IMR-90 (cell line): Measurements from ENCODE around the gene CADM4. TPM values are rescaled to one million over a fixed set of nuclear protein-coding genes. Genes with fewer than 3 reads are reported as not detected.

ENCODE experiments used
- ATAC-seq: fragments of 200-7000 bp; cut with Tn5 transposase; 2 replicates; pipeline ENCODE4 v1.9.1; 2020; ENCODE audit warnings: low read depth, mild to moderate bottlenecking, moderate library complexity
- BruUV-seq: library from RNA; stranded (reverse); fragments of 400-500 nt; replicated peaks from 2 replicates; lab custom pipeline; 2021; lab: Mats Ljungman, UMichigan
- CTCF ChIA-PET: fragments of 300-600 bp; formaldehyde crosslinking; extraction: SDS; loops from one replicate; lab custom pipeline; 2021; ENCODE audit warnings: antibody characterized with exemption; lab: Yijun Ruan, JAX
- POLR2A ChIA-PET: fragments of 300-600 bp; sonication (Branson Sonifier 250); formaldehyde crosslinking; loops from one replicate; lab custom pipeline; 2022; ENCODE audit warnings: antibody characterized with exemption; ENCODE audit not compliant: unreplicated experiment; lab: Charles Lee
- DNase-seq: peaks from one replicate; pipeline ENCODE4 v3.0.0; 2013
- H2AFZ ChIP-seq: replicated peaks from 2 replicates; pipeline ENCODE3; 2013; ENCODE audit warnings: low read length, mild to moderate bottlenecking; ENCODE audit not compliant: poor library complexity
- H2AK5ac ChIP-seq: 2 replicates; pipeline ENCODE4 v1.6.1; 2013; ENCODE audit warnings: low read depth, low read length, inconsistent platforms
- H2AK9ac ChIP-seq: replicated peaks from 2 replicates; pipeline ENCODE3; 2013; ENCODE audit warnings: mild to moderate bottlenecking, low read depth, low read length, moderate library complexity; ENCODE audit not compliant: poor library complexity
- H2BK120ac ChIP-seq: 2 replicates; pipeline ENCODE4 v1.6.1; 2013; ENCODE audit warnings: low read depth, low read length, inconsistent platforms
- H2BK15ac ChIP-seq: 3 replicates; pipeline ENCODE4 v1.6.1; 2013; ENCODE audit warnings: low read depth, low read length, inconsistent platforms
- H2BK20ac ChIP-seq: 2 replicates; pipeline ENCODE4 v1.6.1; 2013; ENCODE audit warnings: low read depth, mild to moderate bottlenecking, inconsistent platforms, low read length, moderate library complexity
- H2BK5ac ChIP-seq: 2 replicates; pipeline ENCODE4 v1.6.1; 2013; ENCODE audit warnings: mild to moderate bottlenecking, low read depth, low read length, inconsistent platforms; ENCODE audit not compliant: poor library complexity, severe bottlenecking
- H3K14ac ChIP-seq: replicated peaks from 2 replicates; pipeline ENCODE4 v1.6.1; 2013; ENCODE audit warnings: low read depth, low read length, inconsistent platforms
- H3K18ac ChIP-seq: 2 replicates; pipeline ENCODE4 v1.6.1; 2013; ENCODE audit warnings: low read depth, low read length, control low read depth
- H3K23ac ChIP-seq: 2 replicates; pipeline ENCODE4 v1.6.1; 2013; ENCODE audit warnings: low read depth, low read length, inconsistent platforms
- H3K27ac ChIP-seq: 2 replicates; pipeline ENCODE4 v1.5.1; 2013; ENCODE audit warnings: mild to moderate bottlenecking, control low read depth, low read length; ENCODE audit not compliant: insufficient read depth
- H3K27me3 ChIP-seq: 2 replicates; pipeline ENCODE4 v1.6.1; 2013; ENCODE audit warnings: low read length; ENCODE audit not compliant: control insufficient read depth, insufficient read depth
- H3K36me3 ChIP-seq: 2 replicates; pipeline ENCODE4 v1.6.1; 2013; ENCODE audit warnings: low read length, mixed read lengths; ENCODE audit not compliant: control insufficient read depth, insufficient read depth
- H3K4ac ChIP-seq: 2 replicates; pipeline ENCODE4 v1.6.1; 2013; ENCODE audit warnings: low read depth, low read length, inconsistent platforms
- H3K4me1 ChIP-seq: 2 replicates; pipeline ENCODE4 v1.6.1; 2013; ENCODE audit warnings: low read length, mixed read lengths; ENCODE audit not compliant: control insufficient read depth, insufficient read depth
- H3K4me2 ChIP-seq: 2 replicates; pipeline ENCODE4 v1.6.1; 2013; ENCODE audit warnings: low read depth, mild to moderate bottlenecking, control low read depth, low read length, moderate library complexity
- H3K4me3 ChIP-seq: 2 replicates; pipeline ENCODE4 v1.5.1; 2013; ENCODE audit warnings: low read depth, mild to moderate bottlenecking, control low read depth, low read length, moderate library complexity; ENCODE audit not compliant: insufficient read depth
- H3K56ac ChIP-seq: 2 replicates; pipeline ENCODE4 v1.6.1; 2013; ENCODE audit warnings: low read length, inconsistent platforms; ENCODE audit not compliant: insufficient read depth; ENCODE audit errors: extremely low read depth
- H3K79me1 ChIP-seq, 2 experiments: 2 replicates each; pipeline ENCODE4 v1.6.1; 2013; ENCODE audit warnings: low read length in 2 of 2, inconsistent platforms in 1 of 2, low read depth in 1 of 2
- H3K9ac ChIP-seq: 2 replicates; pipeline ENCODE4 v1.6.1; 2013; ENCODE audit warnings: low read depth, low read length, control low read depth
- H3K9me1 ChIP-seq: 2 replicates; pipeline ENCODE4 v1.6.1; 2013; ENCODE audit warnings: low read length, inconsistent platforms; ENCODE audit not compliant: insufficient read depth
- H3K9me3 ChIP-seq: 2 replicates; pipeline ENCODE4 v1.6.1; 2013; ENCODE audit warnings: low read length; ENCODE audit not compliant: control insufficient read depth, insufficient read depth
- H4K20me1 ChIP-seq: 2 replicates; pipeline ENCODE4 v1.6.1; 2013; ENCODE audit warnings: low read length, inconsistent platforms; ENCODE audit not compliant: insufficient read depth
- H4K5ac ChIP-seq: 2 replicates; pipeline ENCODE4 v1.6.1; 2013; ENCODE audit warnings: mild to moderate bottlenecking, low read depth, low read length, control low read depth
- H4K8ac ChIP-seq, 2 experiments: 2 replicates each; pipeline ENCODE4 v1.6.1; 2013; ENCODE audit warnings: low read depth in 2 of 2, low read length in 2 of 2, control low read depth in 1 of 2, inconsistent platforms in 1 of 2
- H4K91ac ChIP-seq: 2 replicates; pipeline ENCODE4 v1.6.1; 2013; ENCODE audit warnings: low read depth, low read length, inconsistent platforms; ENCODE audit not compliant: insufficient read depth
- BHLHE40 ChIP-seq: fragments of 150-350 bp; IDR thresholded peaks from 2 replicates; pipeline ENCODE4 v1.6.1; 2016; ENCODE audit warnings: mild to moderate bottlenecking, low read depth, low read length
- CEBPB ChIP-seq: IDR thresholded peaks from 2 replicates; pipeline ENCODE4 v1.6.1; 2012; ENCODE audit warnings: low read depth, low read length, improper control_type of control experiment
- CHD1 ChIP-seq: IDR thresholded peaks from 2 replicates; pipeline ENCODE4 v1.6.1; 2012; ENCODE audit warnings: low read depth, low read length, improper control_type of control experiment
- FOS ChIP-seq: fragments of 150-350 bp; IDR thresholded peaks from 2 replicates; pipeline ENCODE4 v1.6.1; 2016; ENCODE audit warnings: low read depth, low read length
- MAFK ChIP-seq: IDR thresholded peaks from 2 replicates; pipeline ENCODE4 v1.6.1; 2012; ENCODE audit warnings: low read depth, low read length, improper control_type of control experiment
- MAZ ChIP-seq: IDR thresholded peaks from 2 replicates; pipeline ENCODE4 v1.6.1; 2012; ENCODE audit warnings: low read depth, mild to moderate bottlenecking, low read length, improper control_type of control experiment, moderate library complexity, borderline replicate concordance
- MXI1 ChIP-seq: IDR thresholded peaks from 2 replicates; pipeline ENCODE4 v1.6.1; 2012; ENCODE audit warnings: low read depth, mild to moderate bottlenecking, low read length, moderate library complexity, borderline replicate concordance
- NFE2L2 ChIP-seq: fragments of 150-350 bp; IDR thresholded peaks from 2 replicates; pipeline ENCODE4 v1.6.1; 2016; ENCODE audit warnings: low read depth, mild to moderate bottlenecking, low read length
- POLR2A ChIP-seq: IDR thresholded peaks from 2 replicates; pipeline ENCODE4 v1.6.1; 2012; ENCODE audit warnings: mild to moderate bottlenecking, low read depth, low read length
- RAD21 ChIP-seq: IDR thresholded peaks from 2 replicates; pipeline ENCODE4 v1.6.1; 2012; ENCODE audit warnings: low read length, improper control_type of control experiment
- RCOR1 ChIP-seq: IDR thresholded peaks from 2 replicates; pipeline ENCODE4 v1.6.1; 2012; ENCODE audit warnings: mild to moderate bottlenecking, low read length, improper control_type of control experiment; ENCODE audit not compliant: insufficient replicate concordance
- RFX5 ChIP-seq: IDR thresholded peaks from 2 replicates; pipeline ENCODE4 v1.8.0; 2012; ENCODE audit warnings: low read depth, mild to moderate bottlenecking, low read length, moderate library complexity
- SMC3 ChIP-seq: fragments of 150-350 bp; IDR thresholded peaks from 2 replicates; pipeline ENCODE4 v1.6.1; 2016; ENCODE audit warnings: low read depth, mild to moderate bottlenecking, antibody characterized with exemption, low read length, moderate library complexity
- WGBS, 2 experiments: methylation state at CpG; one replicate each; pipeline versions ENCODE4 v1.1.5 to v1.1.7; 2013; ENCODE audit warnings: missing lambda C conversion rate in 2 of 2; ENCODE audit not compliant: insufficient read length in 1 of 2; ENCODE audit errors: extremely low coverage in 2 of 2; 5-methylcytosine and 5-hydroxymethylcytosine counted together
- dilution Hi-C: fragments of 300-500 bp; cut with HindIII; formaldehyde crosslinking; loops from one replicate; pipeline ENCODE4 v1.14.3; 2018; ENCODE audit warnings: low sequenced_read_pairs; ENCODE audit not compliant: unreplicated experiment
- in situ Hi-C: fragments of 300-500 bp; cut with MboI; formaldehyde crosslinking; loops from 3 replicates; pipeline ENCODE4 v1.14.3; 2019; ENCODE audit warnings: low sequenced_read_pairs, inconsistent platforms, mixed read lengths
- intact Hi-C: fragments of 100-400 bp; cut with micrococcal nuclease; formaldehyde crosslinking; loops from 2 replicates; pipeline ENCODE4 v1.10.0; 2022
- polyA plus RNA-seq, 3 experiments: library from polyadenylated mRNA; depleted of rRNA; stranded (reverse); fragments of >200 nt; gene quantifications; 2 replicates each; pipeline ENCODE4 v1.2.3, GENCODE V29; 2012; ENCODE audit warnings: low replicate concordance in 1 of 3
- total RNA-seq: library from RNA; depleted of rRNA; stranded (reverse); fragments of >200 nt; gene quantifications from 2 replicates; pipeline ENCODE4 v1.2.3, GENCODE V29; 2012
- TF ChIP-seq, protein P1 (sequence below): conservative IDR thresholded peaks from 2 replicates; pipeline ENCODE4 v1.5.1; 2012; ENCODE audit warnings: mild to moderate bottlenecking, low read depth, low read length, improper control_type of control experiment
- TF ChIP-seq, protein P2 (sequence below): fragments of 150-350 bp; IDR thresholded peaks from 2 replicates; pipeline ENCODE4 v1.6.1; 2016; ENCODE audit warnings: low read depth, mild to moderate bottlenecking, low read length, moderate library complexity, borderline replicate concordance
- TF ChIP-seq, protein P3 (sequence below): fragments of 150-350 bp; IDR thresholded peaks from 2 replicates; pipeline ENCODE4 v1.6.1; 2017; ENCODE audit warnings: mild to moderate bottlenecking, antibody characterized with exemption, low read length, low read depth

CADM4 gene
- total and polyA plus RNA-seq, 2 of the 4 experiments (the other 2 are of a cell fraction) = 2.0 to 4.9 TPM

DNA sequence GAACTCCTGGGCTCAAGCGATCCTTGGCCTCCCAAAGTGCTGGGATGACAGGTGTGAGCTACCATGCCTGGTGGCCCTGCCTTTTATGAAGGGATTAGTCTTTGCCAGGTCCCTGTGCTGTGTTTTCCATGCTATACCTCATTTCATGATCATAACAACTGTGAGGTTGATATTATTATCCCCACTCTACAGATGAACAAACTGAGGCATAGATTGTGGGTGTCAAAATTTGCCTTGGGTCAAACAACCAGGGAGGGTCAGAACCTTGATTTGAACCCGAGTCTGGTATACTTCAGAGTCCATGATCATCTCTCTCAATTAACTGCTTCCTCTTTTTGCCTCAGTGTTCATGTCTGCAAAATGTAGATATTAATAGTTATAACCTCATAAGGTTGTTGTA is 57.2 kb downstream of the CADM4 start:
- no peak overlapping the region for H3K18ac ChIP-seq
- no peak for TF ChIP-seq SMC3
- TF ChIP-seq MAFK = no peak
- TF ChIP-seq, protein P1, sequence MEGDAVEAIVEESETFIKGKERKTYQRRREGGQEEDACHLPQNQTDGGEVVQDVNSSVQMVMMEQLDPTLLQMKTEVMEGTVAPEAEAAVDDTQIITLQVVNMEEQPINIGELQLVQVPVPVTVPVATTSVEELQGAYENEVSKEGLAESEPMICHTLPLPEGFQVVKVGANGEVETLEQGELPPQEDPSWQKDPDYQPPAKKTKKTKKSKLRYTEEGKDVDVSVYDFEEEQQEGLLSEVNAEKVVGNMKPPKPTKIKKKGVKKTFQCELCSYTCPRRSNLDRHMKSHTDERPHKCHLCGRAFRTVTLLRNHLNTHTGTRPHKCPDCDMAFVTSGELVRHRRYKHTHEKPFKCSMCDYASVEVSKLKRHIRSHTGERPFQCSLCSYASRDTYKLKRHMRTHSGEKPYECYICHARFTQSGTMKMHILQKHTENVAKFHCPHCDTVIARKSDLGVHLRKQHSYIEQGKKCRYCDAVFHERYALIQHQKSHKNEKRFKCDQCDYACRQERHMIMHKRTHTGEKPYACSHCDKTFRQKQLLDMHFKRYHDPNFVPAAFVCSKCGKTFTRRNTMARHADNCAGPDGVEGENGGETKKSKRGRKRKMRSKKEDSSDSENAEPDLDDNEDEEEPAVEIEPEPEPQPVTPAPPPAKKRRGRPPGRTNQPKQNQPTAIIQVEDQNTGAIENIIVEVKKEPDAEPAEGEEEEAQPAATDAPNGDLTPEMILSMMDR = no peak
- TF ChIP-seq, protein P2, sequence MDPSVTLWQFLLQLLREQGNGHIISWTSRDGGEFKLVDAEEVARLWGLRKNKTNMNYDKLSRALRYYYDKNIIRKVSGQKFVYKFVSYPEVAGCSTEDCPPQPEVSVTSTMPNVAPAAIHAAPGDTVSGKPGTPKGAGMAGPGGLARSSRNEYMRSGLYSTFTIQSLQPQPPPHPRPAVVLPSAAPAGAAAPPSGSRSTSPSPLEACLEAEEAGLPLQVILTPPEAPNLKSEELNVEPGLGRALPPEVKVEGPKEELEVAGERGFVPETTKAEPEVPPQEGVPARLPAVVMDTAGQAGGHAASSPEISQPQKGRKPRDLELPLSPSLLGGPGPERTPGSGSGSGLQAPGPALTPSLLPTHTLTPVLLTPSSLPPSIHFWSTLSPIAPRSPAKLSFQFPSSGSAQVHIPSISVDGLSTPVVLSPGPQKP = no peak
- TF ChIP-seq RAD21 = no peak
- TF ChIP-seq RCOR1 = no peak
- TF ChIP-seq FOS = no peak
- no peak for TF ChIP-seq MXI1
- TF ChIP-seq MAZ = no peak
- no peak for TF ChIP-seq CEBPB
- TF ChIP-seq BHLHE40 = no peak
- no peak for TF ChIP-seq POLR2A
- TF ChIP-seq, protein P3, sequence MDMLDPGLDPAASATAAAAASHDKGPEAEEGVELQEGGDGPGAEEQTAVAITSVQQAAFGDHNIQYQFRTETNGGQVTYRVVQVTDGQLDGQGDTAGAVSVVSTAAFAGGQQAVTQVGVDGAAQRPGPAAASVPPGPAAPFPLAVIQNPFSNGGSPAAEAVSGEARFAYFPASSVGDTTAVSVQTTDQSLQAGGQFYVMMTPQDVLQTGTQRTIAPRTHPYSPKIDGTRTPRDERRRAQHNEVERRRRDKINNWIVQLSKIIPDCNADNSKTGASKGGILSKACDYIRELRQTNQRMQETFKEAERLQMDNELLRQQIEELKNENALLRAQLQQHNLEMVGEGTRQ = no peak
- no peak for TF ChIP-seq RFX5
- no peak for TF ChIP-seq CHD1
- TF ChIP-seq NFE2L2 = no peak
- no peak overlapping the region for H2BK20ac ChIP-seq
- BruUV-seq = no TSS peak
- no peak overlapping the region for H3K4me3 ChIP-seq
- CTCF ChIA-PET = interaction anchor here (1.0 kb wide), 1 partner anchor 12 kb away, joined by 3 read pairs; no protein-coding TSS in a partner anchor
- no peak overlapping the region for H3K4me2 ChIP-seq
- ATAC-seq (no peak), DNase-seq (no peak)
- H2AK5ac ChIP-seq = no peak overlapping the region
- no peak overlapping the region for H2BK120ac ChIP-seq
- dilution Hi-C loops (no loop called here), intact Hi-C loops (no loop called here), in situ Hi-C loops (no loop called here)
- no peaks in the 10 kb centered on the region for H3K9me3 ChIP-seq
- H3K27ac ChIP-seq = no peak overlapping the region
- no peak overlapping the region for H3K9ac ChIP-seq
- no peak overlapping the region for H4K8ac ChIP-seq
- peaks cover 7% of the 10 kb centered on the region; the same call in 1 of the 2 replicates for H3K36me3 ChIP-seq
- H3K27me3 ChIP-seq = no peaks in the 10 kb centered on the region
- peaks cover 11% of the 10 kb centered on the region for H3K9me1 ChIP-seq
- no CpG with 5 or more reads among the region's 2 CpGs for WGBS, 2 experiments
- H3K4ac ChIP-seq = no peak overlapping the region
- H3K56ac ChIP-seq = no peak overlapping the region
- no peak overlapping the region for H3K14ac ChIP-seq
- POLR2A ChIA-PET = no interaction called here
- no peak overlapping the region for H4K91ac ChIP-seq
- H2AK9ac ChIP-seq = no peak overlapping the region
- no peak overlapping the region for H2BK15ac ChIP-seq
- peaks cover 0 to 18% of the 10 kb centered on the region in 2 experiments; a peak in 3 of 4 replicates for H3K79me1 ChIP-seq
- no peak overlapping the region for H4K5ac ChIP-seq
- H2AFZ ChIP-seq = no peak overlapping the region
- H3K23ac ChIP-seq = no peak overlapping the region
- no peak overlapping the region for H2BK5ac ChIP-seq
- H3K4me1 ChIP-seq = no peaks in the 10 kb centered on the region
- no peaks in the 10 kb centered on the region; the same call in 1 of the 2 replicates for H4K20me1 ChIP-seq
